H9 (cell line): ENCODE results near the gene C5orf58. TPM values are rescaled to one million over a fixed set of nuclear protein-coding genes. Genes with fewer than 3 reads are reported as not detected.

Source experiments
- DNase-seq: peaks from one replicate; pipeline ENCODE4 v3.0.0-alpha.2; 2017
- H2AFZ ChIP-seq: one replicate; pipeline ENCODE4 v1.6.1; 2013; ENCODE audit warnings: mild to moderate bottlenecking, low read length, control low read depth, moderate library complexity
- H2AK5ac ChIP-seq: 2 replicates; pipeline ENCODE4 v1.6.1; 2013; ENCODE audit warnings: low read length, control low read depth, mixed read lengths; ENCODE audit not compliant: insufficient read length
- H2BK120ac ChIP-seq: one replicate; pipeline ENCODE4 v1.6.1; 2013; ENCODE audit warnings: low read depth, mild to moderate bottlenecking, low read length, control low read depth, inconsistent platforms; ENCODE audit not compliant: poor library complexity, severe bottlenecking
- H2BK12ac ChIP-seq: 2 replicates; pipeline ENCODE4 v1.6.1; 2013; ENCODE audit warnings: low read length, control low read depth, mixed read lengths, low read depth; ENCODE audit not compliant: insufficient read length
- H2BK15ac ChIP-seq: 2 replicates; pipeline ENCODE4 v1.6.1; 2013; ENCODE audit warnings: low read depth, low read length, control low read depth
- H2BK20ac ChIP-seq: one replicate; pipeline ENCODE4 v1.6.1; 2013; ENCODE audit warnings: low read depth, mild to moderate bottlenecking, low read length, control low read depth, inconsistent platforms; ENCODE audit not compliant: poor library complexity, severe bottlenecking
- H2BK5ac ChIP-seq: 2 replicates; pipeline ENCODE4 v1.6.1; 2013; ENCODE audit warnings: low read length, control low read depth, mixed read lengths; ENCODE audit not compliant: insufficient read length
- H3K14ac ChIP-seq: 2 replicates; pipeline ENCODE4 v1.6.1; 2013; ENCODE audit warnings: low read length, control low read depth; ENCODE audit not compliant: insufficient read depth
- H3K18ac ChIP-seq: 2 replicates; pipeline ENCODE4 v1.6.1; 2013; ENCODE audit warnings: low read depth, mild to moderate bottlenecking, mixed read lengths, low read length, control low read depth; ENCODE audit not compliant: insufficient read length
- H3K23ac ChIP-seq: 2 replicates; pipeline ENCODE4 v1.6.1; 2013; ENCODE audit warnings: low read length, control low read depth, mixed read lengths, low read depth; ENCODE audit not compliant: insufficient read length
- H3K23me2 ChIP-seq: 2 replicates; pipeline ENCODE4 v1.6.1; 2013; ENCODE audit warnings: low read depth, mild to moderate bottlenecking, mixed read lengths, low read length, control low read depth; ENCODE audit not compliant: insufficient read length, poor library complexity, severe bottlenecking
- H3K27ac ChIP-seq: 2 replicates; pipeline ENCODE4 v1.5.1; 2013; ENCODE audit warnings: low read length, control low read depth, mixed read lengths, low read depth; ENCODE audit not compliant: insufficient read length
- H3K27me3 ChIP-seq: 2 replicates; pipeline ENCODE4 v1.6.1; 2013; ENCODE audit warnings: low read length, control low read depth, inconsistent platforms; ENCODE audit not compliant: insufficient read depth
- H3K4ac ChIP-seq: 2 replicates; pipeline ENCODE4 v1.6.1; 2013; ENCODE audit warnings: low read depth, mild to moderate bottlenecking, control low read depth, inconsistent platforms, low read length, moderate library complexity
- H3K4me1 ChIP-seq: 2 replicates; pipeline ENCODE4 v1.6.1; 2013; ENCODE audit warnings: low read length, control low read depth, inconsistent platforms; ENCODE audit not compliant: insufficient read depth
- H3K4me2 ChIP-seq: 2 replicates; pipeline ENCODE4 v1.6.1; 2013; ENCODE audit warnings: low read length, control low read depth, mixed read lengths; ENCODE audit not compliant: insufficient read length, insufficient read depth
- H3K56ac ChIP-seq: 2 replicates; pipeline ENCODE4 v1.6.1; 2013; ENCODE audit warnings: low read depth, mild to moderate bottlenecking, mixed read lengths, low read length, control low read depth; ENCODE audit not compliant: insufficient read length
- H3K79me1 ChIP-seq: 2 replicates; pipeline ENCODE4 v1.6.1; 2013; ENCODE audit warnings: low read depth, mild to moderate bottlenecking, moderate library complexity, low read length, control low read depth, inconsistent platforms; ENCODE audit not compliant: insufficient read depth, poor library complexity, severe bottlenecking
- H3K79me2 ChIP-seq: 2 replicates; pipeline ENCODE4 v1.6.1; 2013; ENCODE audit warnings: low read length, control low read depth, inconsistent platforms; ENCODE audit not compliant: insufficient read depth
- H3K9ac ChIP-seq: 2 replicates; pipeline ENCODE4 v1.6.1; 2013; ENCODE audit warnings: low read length, control low read depth, mixed read lengths; ENCODE audit not compliant: insufficient read length; ENCODE audit errors: extremely low read depth
- H3K9me3 ChIP-seq: one replicate; pipeline ENCODE4 v1.6.1; 2013; ENCODE audit warnings: low read depth, low read length, inconsistent platforms; ENCODE audit not compliant: control insufficient read depth
- H3T11ph ChIP-seq: one replicate; pipeline ENCODE4 v1.6.1; 2013; ENCODE audit warnings: mild to moderate bottlenecking, low read length, control low read depth, inconsistent platforms
- H4K20me1 ChIP-seq: one replicate; pipeline ENCODE4 v1.6.1; 2013; ENCODE audit not compliant: control insufficient read depth, insufficient read length, insufficient read depth
- H4K5ac ChIP-seq: 2 replicates; pipeline ENCODE4 v1.6.1; 2013; ENCODE audit warnings: low read depth, mild to moderate bottlenecking, mixed read lengths, low read length, control low read depth; ENCODE audit not compliant: insufficient read length
- H4K8ac ChIP-seq: replicated peaks from 2 replicates; pipeline ENCODE4 v1.6.1; 2013; ENCODE audit warnings: low read length, control low read depth, mixed read lengths, low read depth; ENCODE audit not compliant: insufficient read length
- H4K91ac ChIP-seq: 2 replicates; pipeline ENCODE4 v1.6.1; 2013; ENCODE audit warnings: low read depth, mild to moderate bottlenecking, moderate library complexity, mixed read lengths, low read length, control low read depth; ENCODE audit not compliant: insufficient read length
- H3K27ac Mint-ChIP-seq, 3 experiments: 2 replicates in 2 of 3; 3 replicates in 1 of 3; pipeline ENCODE4 v1.8.0; 2020 to 2021; ENCODE audit warnings: mixed read lengths in 3 of 3, mild to moderate bottlenecking in 1 of 3, moderate library complexity in 1 of 3
- H3K27me3 Mint-ChIP-seq: 2 replicates; pipeline ENCODE4 v1.8.0; 2021; ENCODE audit warnings: low read depth, mild to moderate bottlenecking, moderate library complexity, mixed read lengths
- H3K36me3 Mint-ChIP-seq, 3 experiments: 2 replicates in 2 of 3; 3 replicates in 1 of 3; pipeline ENCODE4 v1.8.0; 2020 to 2021; ENCODE audit warnings: low read depth in 3 of 3, mixed read lengths in 3 of 3; ENCODE audit not compliant: insufficient read depth in 1 of 3
- H3K4me1 Mint-ChIP-seq, 2 experiments: 2 replicates each; pipeline ENCODE4 v1.8.0; 2020; ENCODE audit warnings: mixed read lengths in 2 of 2
- H3K4me3 Mint-ChIP-seq, 2 experiments: 2 replicates in 1 of 2; 3 replicates in 1 of 2; pipeline ENCODE4 v1.8.0; 2020 to 2021; ENCODE audit warnings: mild to moderate bottlenecking in 2 of 2, mixed read lengths in 2 of 2, moderate library complexity in 1 of 2
- H3K9me3 Mint-ChIP-seq, 2 experiments: 2 replicates in 1 of 2; 3 replicates in 1 of 2; pipeline ENCODE4 v1.8.0; 2020; ENCODE audit warnings: mild to moderate bottlenecking in 2 of 2, mixed read lengths in 2 of 2, moderate library complexity in 1 of 2
- WGBS: extraction: QIAGEN DNeasy Blood & Tissue Kit; methylation state at CpG from one replicate; pipeline ENCODE4 v1.1.7; 2013; ENCODE audit warnings: missing lambda C conversion rate, low lambda C conversion rate, mixed read lengths; ENCODE audit not compliant: insufficient read length; ENCODE audit errors: extremely low coverage; 5-methylcytosine and 5-hydroxymethylcytosine counted together
- total RNA-seq: library from RNA; stranded (reverse); gene quantifications from 2 replicates; pipeline ENCODE4 v1.2.1, GENCODE V29; 2021
- TF ChIP-seq, protein P1 (sequence below): fragments of 200-600 bp; sonication (generic); conservative IDR thresholded peaks from 3 replicates; pipeline ENCODE4 v1.8.0; 2021; ENCODE audit warnings: antibody characterized with exemption, mild to moderate bottlenecking

The C5orf58 gene
- total RNA-seq, 1 experiment from 2014 or later: 0.90 TPM

DNA sequence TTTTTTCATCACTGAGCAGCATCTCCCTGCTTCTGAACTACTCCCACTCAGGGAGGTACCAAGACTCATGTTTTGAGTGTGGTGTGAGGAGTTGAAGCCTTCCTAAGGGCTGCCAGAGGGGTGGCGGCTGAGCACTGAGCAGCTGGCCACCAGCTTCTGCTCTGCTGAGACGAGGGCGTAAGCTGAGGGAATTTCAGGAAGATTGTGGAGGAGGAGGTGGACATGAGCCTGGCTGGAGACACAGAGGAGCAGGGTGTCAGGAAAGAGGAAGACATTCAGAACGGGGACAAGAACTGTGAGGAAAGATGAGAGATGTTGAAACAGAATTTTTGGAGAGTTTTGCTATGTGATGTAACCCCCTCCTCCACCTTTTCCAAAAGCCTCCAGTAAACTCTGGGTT, 57.0 kb downstream of the C5orf58 start:
- Mint-ChIP-seq H3K9me3 (peaks cover 25 to 29% of the 10 kb centered on the region in 2 experiments), H3K27me3 (peaks cover 10% of the 10 kb centered on the region), H3K27ac (no peak overlapping the region), H3K4me3 (no peak overlapping the region), H3K36me3 (peaks cover 11 to 23% (median 17%) of the 10 kb centered on the region in 3 experiments), H3K4me1 (peaks cover 19 to 34% of the 10 kb centered on the region in 2 experiments)
- DNase-seq: no peak
- H4K8ac ChIP-seq: no peak overlapping the region
- H3K27ac ChIP-seq: no peak overlapping the region
- no peak overlapping the region for H2BK15ac ChIP-seq
- no peak overlapping the region for H2BK5ac ChIP-seq
- no peaks in the 10 kb centered on the region for H3K27me3 ChIP-seq
- TF ChIP-seq, protein P1, sequence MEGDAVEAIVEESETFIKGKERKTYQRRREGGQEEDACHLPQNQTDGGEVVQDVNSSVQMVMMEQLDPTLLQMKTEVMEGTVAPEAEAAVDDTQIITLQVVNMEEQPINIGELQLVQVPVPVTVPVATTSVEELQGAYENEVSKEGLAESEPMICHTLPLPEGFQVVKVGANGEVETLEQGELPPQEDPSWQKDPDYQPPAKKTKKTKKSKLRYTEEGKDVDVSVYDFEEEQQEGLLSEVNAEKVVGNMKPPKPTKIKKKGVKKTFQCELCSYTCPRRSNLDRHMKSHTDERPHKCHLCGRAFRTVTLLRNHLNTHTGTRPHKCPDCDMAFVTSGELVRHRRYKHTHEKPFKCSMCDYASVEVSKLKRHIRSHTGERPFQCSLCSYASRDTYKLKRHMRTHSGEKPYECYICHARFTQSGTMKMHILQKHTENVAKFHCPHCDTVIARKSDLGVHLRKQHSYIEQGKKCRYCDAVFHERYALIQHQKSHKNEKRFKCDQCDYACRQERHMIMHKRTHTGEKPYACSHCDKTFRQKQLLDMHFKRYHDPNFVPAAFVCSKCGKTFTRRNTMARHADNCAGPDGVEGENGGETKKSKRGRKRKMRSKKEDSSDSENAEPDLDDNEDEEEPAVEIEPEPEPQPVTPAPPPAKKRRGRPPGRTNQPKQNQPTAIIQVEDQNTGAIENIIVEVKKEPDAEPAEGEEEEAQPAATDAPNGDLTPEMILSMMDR: no peak
- no peak overlapping the region for H3K9ac ChIP-seq
- H2AFZ ChIP-seq: no peak overlapping the region
- H3K79me1 ChIP-seq: no peaks in the 10 kb centered on the region
- H4K20me1 ChIP-seq: no peaks in the 10 kb centered on the region
- peaks cover 3% of the 10 kb centered on the region for H3K23me2 ChIP-seq
- no peak overlapping the region for H3K56ac ChIP-seq
- H3K4ac ChIP-seq: no peak overlapping the region
- no peak overlapping the region for H3K14ac ChIP-seq
- H2BK120ac ChIP-seq: no peak overlapping the region
- WGBS: no CpG with 5 or more reads among the region's 4 CpGs
- H4K5ac ChIP-seq: no peak overlapping the region
- H4K91ac ChIP-seq: no peak overlapping the region
- H3K4me2 ChIP-seq: no peak overlapping the region
- no peak overlapping the region for H3K23ac ChIP-seq
- no peaks in the 10 kb centered on the region for H3K79me2 ChIP-seq
- H3T11ph ChIP-seq: no peak overlapping the region
- no peak overlapping the region for H2AK5ac ChIP-seq
- peaks cover 5% of the 10 kb centered on the region; the same call in 1 of the 2 replicates for H3K4me1 ChIP-seq
- no peak overlapping the region for H2BK20ac ChIP-seq
- no peak overlapping the region for H2BK12ac ChIP-seq
- H3K9me3 ChIP-seq: peaks cover 12% of the 10 kb centered on the region
- H3K18ac ChIP-seq: no peak overlapping the region
